Mammary epithelial cell (primary cell): ENCODE results near the gene CTNNBL1.

Experiments used
- CTCF ChIP-seq, 2 donors: IDR thresholded peaks in 1 of 2; conservative IDR thresholded peaks in 1 of 2; 2 replicates each; pipeline ENCODE4 v1.5.1; 2011 to 2012; ENCODE audit warnings: inconsistent platforms in 2 of 2, low read length in 2 of 2, mild to moderate bottlenecking in 2 of 2, control low read depth in 1 of 2, low read depth in 1 of 2; ENCODE audit not compliant: insufficient read depth in 1 of 2; ENCODE audit errors: extremely low read depth in 1 of 2
- EZH2 ChIP-seq: IDR thresholded peaks from 2 replicates; pipeline ENCODE4 v1.6.1; 2012; ENCODE audit warnings: low read length, inconsistent platforms, borderline replicate concordance

- TF ChIP-seq CTCF (conservative IDR thresholded peaks at IDR 0.05 in 1 of 2, IDR thresholded peaks at IDR 0.05 in 1 of 2; ENCODE audit: extremely low read depth in 1 of 2, insufficient read depth in 1 of 2, low read depth in 1 of 2, low read length in 2 of 2) (no peak), EZH2 (no peak)
These were observed 47.2 kb downstream of the CTNNBL1 start for GRCh38 chr20:37741055-37741454.
